CD14-positive monocyte (primary cell): ENCODE measurements around the gene UPP2. TPM values are rescaled to one million over a fixed set of nuclear protein-coding genes. Genes with fewer than 3 reads are reported as not detected.

ENCODE experiments used
- DNase-seq, 3 donors: peaks; one replicate each; pipeline ENCODE4 v3.0.0-alpha.2; 2011 to 2022
- H2AFZ ChIP-seq: 2 replicates; pipeline ENCODE4 v1.6.0; 2012; ENCODE audit warnings: mild to moderate bottlenecking, low read depth, low read length, inconsistent platforms; ENCODE audit not compliant: insufficient read depth, poor library complexity, severe bottlenecking
- H3K27ac ChIP-seq, 2 donors: 1 replicate in 1 of 2; 2 replicates in 1 of 2; pipeline ENCODE4 v1.5.1; 2012 to 2013; ENCODE audit warnings: low read length in 2 of 2, control low read depth in 1 of 2, inconsistent platforms in 1 of 2, low read depth in 1 of 2, mild to moderate bottlenecking in 1 of 2
- H3K27me3 ChIP-seq, 2 donors: one replicate each; pipeline versions ENCODE4 v1.6.0 to v1.6.1; 2011 to 2013; ENCODE audit warnings: low read length in 2 of 2; ENCODE audit not compliant: control insufficient read depth in 2 of 2, insufficient read depth in 2 of 2
- H3K36me3 ChIP-seq, 2 donors: replicated peaks in 1 of 2; 1 replicate in 1 of 2; 2 replicates in 1 of 2; pipeline versions ENCODE4 v1.5.1 to v1.6.1; 2012 to 2013; ENCODE audit warnings: low read length in 2 of 2, control low read depth in 1 of 2, inconsistent platforms in 1 of 2, mild to moderate bottlenecking in 1 of 2; ENCODE audit not compliant: insufficient read depth in 2 of 2, control insufficient read depth in 1 of 2
- H3K4me1 ChIP-seq, 2 donors: 1 replicate in 1 of 2; 2 replicates in 1 of 2; pipeline versions ENCODE4 v1.5.1 to v1.6.1; 2012 to 2013; ENCODE audit warnings: low read length in 2 of 2, control low read depth in 1 of 2, inconsistent platforms in 1 of 2, mild to moderate bottlenecking in 1 of 2, moderate library complexity in 1 of 2; ENCODE audit not compliant: insufficient read depth in 2 of 2, control insufficient read depth in 1 of 2
- H3K4me2 ChIP-seq: replicated peaks from 2 replicates; pipeline ENCODE3; 2012; ENCODE audit warnings: low read length, moderate library complexity, mild to moderate bottlenecking; ENCODE audit not compliant: poor library complexity, severe bottlenecking; ENCODE audit errors: extremely low read depth
- H3K4me3 ChIP-seq, 3 experiments: fragments of 200-600 bp in 1 of 3; sonication (generic) in 1 of 3; replicated peaks in 1 of 3; 1 replicate in 2 of 3; 2 replicates in 1 of 3; pipeline ENCODE4 v1.5.1; 2011 to 2013; ENCODE audit warnings: low read length in 3 of 3, mild to moderate bottlenecking in 3 of 3, control low read depth in 2 of 3, low read depth in 2 of 3, inconsistent platforms in 1 of 3, moderate library complexity in 1 of 3
- H3K79me2 ChIP-seq: 2 replicates; pipeline ENCODE4 v1.6.0; 2012; ENCODE audit warnings: mild to moderate bottlenecking, control low read depth, inconsistent platforms, low read length, moderate library complexity; ENCODE audit not compliant: insufficient read depth
- H3K9ac ChIP-seq: 2 replicates; pipeline ENCODE4 v1.6.0; 2017; ENCODE audit warnings: low read length, mild to moderate bottlenecking; ENCODE audit not compliant: insufficient read depth, poor library complexity, severe bottlenecking
- H3K9me3 ChIP-seq, 2 donors: replicated peaks in 1 of 2; 1 replicate in 1 of 2; 2 replicates in 1 of 2; pipeline versions ENCODE4 v1.5.1 to v1.6.1; 2012 to 2013; ENCODE audit warnings: low read length in 2 of 2, control low read depth in 1 of 2; ENCODE audit not compliant: control insufficient read depth in 1 of 2, insufficient read depth in 1 of 2
- H4K20me1 ChIP-seq: 2 replicates; pipeline ENCODE4 v1.6.0; 2012; ENCODE audit warnings: mild to moderate bottlenecking, low read length, control low read depth, moderate library complexity; ENCODE audit not compliant: insufficient read depth
- H3K27ac Mint-ChIP-seq, 7 donors: one replicate each; pipeline ENCODE4 v1.8.0; 2020; ENCODE audit warnings: mild to moderate bottlenecking in 7 of 7, mixed read lengths in 7 of 7, moderate library complexity in 6 of 7, inconsistent platforms in 2 of 7
- H3K27me3 Mint-ChIP-seq, 3 donors: one replicate each; pipeline ENCODE4 v1.8.0; 2021 to 2022; ENCODE audit warnings: low read depth in 3 of 3, mild to moderate bottlenecking in 3 of 3, mixed read lengths in 3 of 3, moderate library complexity in 3 of 3, inconsistent platforms in 1 of 3
- H3K36me3 Mint-ChIP-seq, 2 donors: one replicate each; pipeline ENCODE4 v1.8.0; 2020; ENCODE audit warnings: mixed read lengths in 2 of 2, inconsistent platforms in 1 of 2, mild to moderate bottlenecking in 1 of 2
- H3K4me1 Mint-ChIP-seq: one replicate; pipeline ENCODE4 v1.8.0; 2020; ENCODE audit warnings: mild to moderate bottlenecking, mixed read lengths
- H3K4me3 Mint-ChIP-seq, 2 donors: one replicate each; pipeline ENCODE4 v1.8.0; 2020; ENCODE audit warnings: mild to moderate bottlenecking in 2 of 2, mixed read lengths in 2 of 2, moderate library complexity in 1 of 2
- H3K9me3 Mint-ChIP-seq, 7 donors: one replicate each; pipeline ENCODE4 v1.8.0; 2020 to 2022; ENCODE audit warnings: mixed read lengths in 7 of 7, mild to moderate bottlenecking in 6 of 7, moderate library complexity in 6 of 7, inconsistent platforms in 2 of 7
- WGBS: methylation state at CpG from one replicate; pipeline ENCODE4 v1.1.5; 2013; ENCODE audit warnings: missing lambda C conversion rate; ENCODE audit not compliant: insufficient coverage; 5-methylcytosine and 5-hydroxymethylcytosine counted together
- intact Hi-C, 2 donors: fragments of 100-400 bp; cut with micrococcal nuclease; formaldehyde crosslinking; loops; one replicate each; pipeline versions ENCODE4 v1.15.0 to v1.15.1; 2023
- polyA plus RNA-seq, 3 donors: library from polyadenylated mRNA; depleted of rRNA in 1 of 3; unstranded in 2 of 3; stranded (reverse) in 1 of 3; fragments of 300-500 nt in 2 of 3; fragments of >200 nt in 1 of 3; fragmentation: Illumina TruSeq in 2 of 3; gene quantifications; 1 replicate in 2 of 3; 2 replicates in 1 of 3; pipeline ENCODE4 v1.2.3, GENCODE V29; 2012 to 2021
- TF ChIP-seq, protein P1 (sequence below): fragments of 200-600 bp; IDR thresholded peaks from one replicate; pipeline ENCODE4 v1.8.0; 2022; ENCODE audit warnings: antibody characterized with exemption, mild to moderate bottlenecking

Gene UPP2
- polyA plus RNA-seq, 3 donors: not detected

DNA sequence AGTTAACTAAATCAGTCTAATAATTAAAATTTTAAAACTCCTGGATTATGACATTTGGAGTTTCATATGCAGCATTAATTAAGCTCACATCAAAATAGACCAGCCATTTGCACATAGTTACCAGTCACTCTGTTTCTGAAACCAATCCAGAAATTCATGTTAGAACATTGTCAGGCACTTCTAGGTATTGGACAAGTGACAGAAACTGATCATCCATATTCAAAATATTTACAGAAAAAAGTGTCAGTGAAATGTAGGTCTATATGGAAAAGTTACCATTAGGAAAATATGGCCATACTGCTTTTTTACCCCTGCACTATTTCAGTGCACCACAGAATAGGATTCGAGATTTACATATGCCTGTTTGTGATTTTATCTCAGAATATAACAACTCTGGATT is 33.4 kb downstream of the UPP2 start:
- Histone ChIP-seq H4K20me1 (no peaks in the 10 kb centered on the region), H3K4me1 (peaks cover 0 to 2% of the 10 kb centered on the region in 2 donors), H2AFZ (no peak overlapping the region), H3K4me3 (no peak overlapping the region), H3K9me3 (no peaks in the 10 kb centered on the region), H3K9ac (no peak overlapping the region), H3K27ac (no peak overlapping the region), H3K79me2 (no peaks in the 10 kb centered on the region), H3K36me3 (no peaks in the 10 kb centered on the region), H3K4me2 (no peak overlapping the region), H3K27me3 (no peaks in the 10 kb centered on the region)
- WGBS: no CpG with 5 or more reads among the region's 1 CpG
- H3K36me3 Mint-ChIP-seq: no peaks in the 10 kb centered on the region
- TF ChIP-seq, protein P1, sequence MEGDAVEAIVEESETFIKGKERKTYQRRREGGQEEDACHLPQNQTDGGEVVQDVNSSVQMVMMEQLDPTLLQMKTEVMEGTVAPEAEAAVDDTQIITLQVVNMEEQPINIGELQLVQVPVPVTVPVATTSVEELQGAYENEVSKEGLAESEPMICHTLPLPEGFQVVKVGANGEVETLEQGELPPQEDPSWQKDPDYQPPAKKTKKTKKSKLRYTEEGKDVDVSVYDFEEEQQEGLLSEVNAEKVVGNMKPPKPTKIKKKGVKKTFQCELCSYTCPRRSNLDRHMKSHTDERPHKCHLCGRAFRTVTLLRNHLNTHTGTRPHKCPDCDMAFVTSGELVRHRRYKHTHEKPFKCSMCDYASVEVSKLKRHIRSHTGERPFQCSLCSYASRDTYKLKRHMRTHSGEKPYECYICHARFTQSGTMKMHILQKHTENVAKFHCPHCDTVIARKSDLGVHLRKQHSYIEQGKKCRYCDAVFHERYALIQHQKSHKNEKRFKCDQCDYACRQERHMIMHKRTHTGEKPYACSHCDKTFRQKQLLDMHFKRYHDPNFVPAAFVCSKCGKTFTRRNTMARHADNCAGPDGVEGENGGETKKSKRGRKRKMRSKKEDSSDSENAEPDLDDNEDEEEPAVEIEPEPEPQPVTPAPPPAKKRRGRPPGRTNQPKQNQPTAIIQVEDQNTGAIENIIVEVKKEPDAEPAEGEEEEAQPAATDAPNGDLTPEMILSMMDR: no peak
- H3K27ac Mint-ChIP-seq: no peak overlapping the region
- intact Hi-C loops: no loop called here
- no peak overlapping the region for H3K4me3 Mint-ChIP-seq
- H3K4me1 Mint-ChIP-seq: peaks cover 15% of the 10 kb centered on the region
- no peak for DNase-seq
- H3K9me3 Mint-ChIP-seq: peaks cover 0 to 2% (median 0%) of the 10 kb centered on the region in 7 donors
- H3K27me3 Mint-ChIP-seq: peaks cover 0 to 3% (median 0%) of the 10 kb centered on the region in 3 donors

DNA sequence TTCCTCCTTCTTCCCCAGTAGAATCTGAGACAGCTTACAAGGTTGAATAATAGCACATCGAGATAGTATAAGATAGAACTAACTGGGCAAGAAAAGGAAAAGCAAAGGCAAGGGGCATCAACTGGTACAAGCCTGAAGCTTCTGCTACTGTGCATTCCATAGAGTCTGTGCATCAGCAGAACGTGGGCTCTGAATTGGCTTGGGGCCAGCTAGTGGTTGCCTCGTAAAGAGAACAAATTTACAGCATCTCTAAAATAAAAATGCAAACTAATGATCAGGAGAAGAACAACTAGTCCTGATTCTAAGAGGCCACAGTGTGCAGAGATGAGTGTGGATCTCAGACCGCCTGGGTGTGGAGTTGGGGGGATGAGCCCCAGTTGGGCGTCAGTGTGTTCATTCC is 36.6 kb downstream of the UPP2 start:
- Histone ChIP-seq H3K4me3 (no peak overlapping the region), H3K79me2 (no peaks in the 10 kb centered on the region), H3K9ac (no peak overlapping the region), H2AFZ (no peak overlapping the region), H3K4me1 (peaks cover 13 to 24% of the 10 kb centered on the region in 2 donors), H3K9me3 (no peaks in the 10 kb centered on the region), H4K20me1 (no peaks in the 10 kb centered on the region), H3K27me3 (no peaks in the 10 kb centered on the region), H3K4me2 (no peak overlapping the region), H3K36me3 (no peaks in the 10 kb centered on the region), H3K27ac (no peak overlapping the region)
- WGBS: 0% methylated on average over 2 of the region's 5 CpGs
- H3K27ac Mint-ChIP-seq: peak overlapping the region in 1 of 7 donors; percentile 47
- H3K27me3 Mint-ChIP-seq: no peaks in the 10 kb centered on the region
- peaks cover 0 to 4% of the 10 kb centered on the region in 2 donors for H3K36me3 Mint-ChIP-seq
- DNase-seq: no peak
- intact Hi-C loops: no loop called here
- TF ChIP-seq, protein P1: no peak
- peaks cover 0 to 2% (median 0%) of the 10 kb centered on the region in 7 donors for H3K9me3 Mint-ChIP-seq
- H3K4me3 Mint-ChIP-seq: no peak overlapping the region
- H3K4me1 Mint-ChIP-seq: peaks cover 30% of the 10 kb centered on the region
